HG02798 (cell line): ENCODE results near the gene RAI1.

Experiments used
- ATAC-seq: cut with Tn5 transposase; IDR thresholded peaks from one replicate; pipeline ENCODE4 v1.9.1; 2021; ENCODE audit warnings: mild to moderate bottlenecking; ENCODE audit not compliant: unreplicated experiment, poor library complexity

The RAI1 gene

GRCh38 chr17:17835415-17836249, 154.4 kb downstream of the RAI1 start:
- ATAC-seq = no peak

GRCh38 chr17:17836250-17836817, 155.1 kb downstream of the RAI1 start:
- ATAC-seq = peak; percentile 75

- peak; percentile 27 for ATAC-seq
These were observed 155.6 kb downstream of the RAI1 start, which contains the start of gene SREBF1 for GRCh38 chr17:17836818-17837379. Gene SREBF1 (minus strand): TSS chr17:17836986. CDS start chr17:17836817, 169 bp downstream.

GRCh38 chr17:17837380-17837821, 156.1 kb downstream of the RAI1 start:
- no peak for ATAC-seq

GRCh38 chr17:17837966-17838962, 157.0 kb downstream of the RAI1 start:
- ATAC-seq = no peak

GRCh38 chr17:17839791-17840707, 158.8 kb downstream of the RAI1 start:
- ATAC-seq = peak; percentile 71

GRCh38 chr17:17840751-17841591, 159.7 kb downstream of the RAI1 start:
- ATAC-seq = no peak

GRCh38 chr17:17841601-17842025, 160.4 kb downstream of the RAI1 start:
- no peak for ATAC-seq

GRCh38 chr17:17842111-17842876, 161.0 kb downstream of the RAI1 start:
- ATAC-seq = no peak

- no peak for ATAC-seq
These were observed 161.8 kb downstream of the RAI1 start for GRCh38 chr17:17843096-17843495.

GRCh38 chr17:17844079-17844478, 162.8 kb downstream of the RAI1 start:
- no peak for ATAC-seq

GRCh38 chr17:17844500-17844899, 163.2 kb downstream of the RAI1 start:
- no peak for ATAC-seq

- ATAC-seq = no peak
These were observed 164.0 kb downstream of the RAI1 start for GRCh38 chr17:17845046-17845775.

- ATAC-seq = no peak
These were observed 164.7 kb downstream of the RAI1 start for GRCh38 chr17:17846003-17846402.

GRCh38 chr17:17846645-17847044, 165.4 kb downstream of the RAI1 start:
- ATAC-seq = no peak

GRCh38 chr17:17847118-17847689, 165.9 kb downstream of the RAI1 start:
- no peak for ATAC-seq

GRCh38 chr17:17847726-17848125, 166.5 kb downstream of the RAI1 start:
- no peak for ATAC-seq
